ENCODE measurements around the gene GPC5.

DNA sequence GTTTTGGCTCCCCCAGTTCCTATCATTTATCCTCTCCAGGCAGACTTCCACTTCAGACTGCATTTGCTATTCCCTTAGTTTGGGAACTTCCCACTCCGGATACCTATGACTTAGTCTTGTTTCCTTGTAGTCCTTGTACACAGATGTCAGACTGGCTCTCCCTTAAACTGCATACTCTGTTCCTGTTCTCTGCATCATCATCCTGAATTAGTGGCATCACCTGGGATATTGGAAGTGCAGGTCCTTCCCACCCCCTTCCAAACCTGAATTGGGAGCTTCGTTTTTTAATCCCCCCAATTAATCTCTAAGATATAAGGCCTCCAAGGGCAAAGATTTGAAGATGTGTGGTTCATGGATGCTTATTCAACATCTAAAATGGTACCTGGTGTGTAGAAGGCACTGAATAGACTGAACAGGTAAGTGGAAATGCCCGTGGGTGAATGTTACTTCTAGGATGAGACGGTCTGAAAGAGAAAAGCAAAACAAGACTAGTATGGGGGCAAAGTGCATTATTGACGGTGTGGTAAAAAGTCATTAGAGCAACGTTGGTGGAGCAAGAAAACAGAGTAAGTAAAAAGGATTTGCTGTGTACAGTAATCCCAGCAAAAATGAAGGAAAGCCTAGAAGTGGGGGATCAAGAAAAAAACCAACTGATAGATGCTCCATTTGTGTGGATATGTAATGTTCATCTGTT lies 41.4 kb upstream of the GPC5 start:
- TF ChIP-seq YY1 (IDR thresholded peaks at IDR 0.05; ENCODE audit: insufficient read depth, insufficient read length) (no peak), ZNF274 (IDR thresholded peaks at IDR 0.05; ENCODE audit: low read depth, low read length) (no peak), SUZ12 (IDR thresholded peaks at IDR 0.05; ENCODE audit: extremely low read depth, insufficient read depth, insufficient read length) (no peak)
